ENCODE measurements around the gene KLRC4. TPM values are rescaled to one million over a fixed set of nuclear protein-coding genes. Genes with fewer than 3 reads are reported as not detected.
"Not testable (repeated sequence)": the region's sequence is repeated elsewhere in the genome, so short reads cannot be mapped to it uniquely, and the experiment has no call there.

The KLRC4 gene
- total RNA-seq, 1 experiment from 2014 or later, result not detected

DNA sequence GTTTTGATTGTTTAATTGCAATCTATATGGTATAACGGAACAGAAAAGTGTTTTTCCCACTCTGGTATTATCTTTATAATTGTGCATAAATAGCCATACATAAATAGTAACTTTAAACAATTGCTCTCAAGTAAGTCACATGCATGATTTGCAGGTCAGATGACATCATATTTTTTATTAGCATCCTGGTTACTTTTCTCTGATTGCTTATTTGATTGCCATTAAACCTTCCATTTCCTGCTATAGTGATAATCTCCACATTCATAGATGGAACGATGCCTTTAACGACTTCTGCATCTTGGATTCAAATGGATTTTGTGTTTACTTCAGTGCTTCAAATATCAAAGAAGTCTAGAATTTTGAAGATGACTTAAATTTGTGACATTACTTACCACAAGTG lies 16.3 kb downstream of the KLRC4 start:
- Histone ChIP-seq H3K9me2 (replicated peaks; ENCODE audit: low read length) (no peaks in the 10 kb centered on the region), H3K79me2 (ENCODE audit: low read length) (no peaks in the 10 kb centered on the region), H3F3A (ENCODE audit: low read length, unreplicated experiment) (no peaks in the 10 kb centered on the region), H3K4me2 (ENCODE audit: low read length) (no peak overlapping the region), H3K27me3 (ENCODE audit: low read length) (no peaks in the 10 kb centered on the region), H3K4me1 (ENCODE audit: insufficient read depth, low read length) (peaks cover 49% of the 10 kb centered on the region), H3K36me3 (ENCODE audit: low read depth, low read length) (no peaks in the 10 kb centered on the region), H3K9ac (ENCODE audit: low read length) (no peak overlapping the region), H3K9me3 (ENCODE audit: low read length) (no peaks in the 10 kb centered on the region), H3K27ac (ENCODE audit: low read length) (no peak overlapping the region), H4K20me1 (ENCODE audit: low read length) (no peaks in the 10 kb centered on the region), H3K4me3 (ENCODE audit: low read length) (no peak overlapping the region), H2AFZ (ENCODE audit: low read length) (no peak overlapping the region)
- POLR2A ChIA-PET (ENCODE audit: unreplicated experiment), result no interaction called here
- ATAC-seq (no peak), DNase-seq (no peak)
- no TSS peak for BruUV-seq (replicated peaks)
- TF ChIP-seq, protein P1, sequence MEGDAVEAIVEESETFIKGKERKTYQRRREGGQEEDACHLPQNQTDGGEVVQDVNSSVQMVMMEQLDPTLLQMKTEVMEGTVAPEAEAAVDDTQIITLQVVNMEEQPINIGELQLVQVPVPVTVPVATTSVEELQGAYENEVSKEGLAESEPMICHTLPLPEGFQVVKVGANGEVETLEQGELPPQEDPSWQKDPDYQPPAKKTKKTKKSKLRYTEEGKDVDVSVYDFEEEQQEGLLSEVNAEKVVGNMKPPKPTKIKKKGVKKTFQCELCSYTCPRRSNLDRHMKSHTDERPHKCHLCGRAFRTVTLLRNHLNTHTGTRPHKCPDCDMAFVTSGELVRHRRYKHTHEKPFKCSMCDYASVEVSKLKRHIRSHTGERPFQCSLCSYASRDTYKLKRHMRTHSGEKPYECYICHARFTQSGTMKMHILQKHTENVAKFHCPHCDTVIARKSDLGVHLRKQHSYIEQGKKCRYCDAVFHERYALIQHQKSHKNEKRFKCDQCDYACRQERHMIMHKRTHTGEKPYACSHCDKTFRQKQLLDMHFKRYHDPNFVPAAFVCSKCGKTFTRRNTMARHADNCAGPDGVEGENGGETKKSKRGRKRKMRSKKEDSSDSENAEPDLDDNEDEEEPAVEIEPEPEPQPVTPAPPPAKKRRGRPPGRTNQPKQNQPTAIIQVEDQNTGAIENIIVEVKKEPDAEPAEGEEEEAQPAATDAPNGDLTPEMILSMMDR (conservative IDR thresholded peaks at IDR 0.05; ENCODE audit: low read depth, low read length), result no peak
- TF ChIP-seq EZH2phosphoT487 (IDR thresholded peaks at IDR 0.05; ENCODE audit: borderline replicate concordance, low read length) (no peak), EZH2 (IDR thresholded peaks at IDR 0.05; ENCODE audit: low read length, unreplicated experiment) (no peak)
- CTCF ChIA-PET, result no interaction called here
- intact Hi-C loops (cut with micrococcal nuclease), result no loop called here

DNA sequence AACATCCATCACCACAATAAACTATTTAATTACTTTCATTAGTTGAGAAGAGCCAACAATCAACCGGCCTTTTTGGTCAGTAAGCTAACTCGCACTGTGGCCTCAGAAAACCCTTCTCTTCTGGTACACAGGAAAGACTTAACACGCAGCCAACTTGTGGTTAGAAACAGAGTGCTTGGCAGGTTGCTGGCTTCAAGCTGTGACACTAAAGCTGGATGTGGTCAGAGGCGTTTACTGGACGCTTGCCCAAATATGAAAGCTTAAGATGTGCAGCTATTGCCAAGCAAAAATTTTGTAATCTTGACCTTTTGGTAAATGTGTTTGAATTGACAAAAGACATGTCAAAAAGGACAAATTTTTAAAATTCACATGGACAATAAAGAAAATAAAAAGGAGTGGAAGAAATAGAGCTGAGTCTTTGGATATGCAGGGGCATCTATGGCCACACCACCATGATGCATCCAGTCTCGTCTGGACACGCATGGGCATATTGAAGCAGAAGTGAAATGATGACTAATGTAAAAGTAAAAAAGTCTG lies 17.1 kb downstream of the KLRC4 start:
- no peak overlapping the region for H3K9ac ChIP-seq (ENCODE audit: low read length)
- peak overlapping the region; percentile 63 for H3K4me2 ChIP-seq (ENCODE audit: low read length)
- H3K4me3 ChIP-seq (ENCODE audit: low read length), result no peak overlapping the region
- no peaks in the 10 kb centered on the region for H3K79me2 ChIP-seq (ENCODE audit: low read length)
- no TSS peak for BruUV-seq (replicated peaks)
- H2AFZ ChIP-seq (ENCODE audit: low read length), result no peak overlapping the region
- TF ChIP-seq, protein P1 (conservative IDR thresholded peaks at IDR 0.05; ENCODE audit: low read depth, low read length), result no peak
- TF ChIP-seq EZH2phosphoT487 (IDR thresholded peaks at IDR 0.05; ENCODE audit: borderline replicate concordance, low read length), result no peak
- no peak for TF ChIP-seq EZH2 (IDR thresholded peaks at IDR 0.05; ENCODE audit: low read length, unreplicated experiment)
- ATAC-seq (peak; percentile 44), DNase-seq (peak; percentile 85)
- H3K4me1 ChIP-seq (ENCODE audit: insufficient read depth, low read length), result peaks cover 45% of the 10 kb centered on the region
- POLR2A ChIA-PET (ENCODE audit: unreplicated experiment), result no interaction called here
- H3K9me3 ChIP-seq (ENCODE audit: low read length), result no peaks in the 10 kb centered on the region
- H3K9me2 ChIP-seq (replicated peaks; ENCODE audit: low read length), result no peaks in the 10 kb centered on the region
- CTCF ChIA-PET, result no interaction called here
- intact Hi-C loops (cut with micrococcal nuclease), result no loop called here
- H3K27me3 ChIP-seq (ENCODE audit: low read length), result no peaks in the 10 kb centered on the region
- H4K20me1 ChIP-seq (ENCODE audit: low read length), result no peaks in the 10 kb centered on the region
- H3K36me3 ChIP-seq (ENCODE audit: low read depth, low read length), result no peaks in the 10 kb centered on the region
- no peaks in the 10 kb centered on the region for H3F3A ChIP-seq (ENCODE audit: low read length, unreplicated experiment)
- peak overlapping the region; percentile 25; the same call in 1 of the 2 replicates for H3K27ac ChIP-seq (ENCODE audit: low read length)

DNA sequence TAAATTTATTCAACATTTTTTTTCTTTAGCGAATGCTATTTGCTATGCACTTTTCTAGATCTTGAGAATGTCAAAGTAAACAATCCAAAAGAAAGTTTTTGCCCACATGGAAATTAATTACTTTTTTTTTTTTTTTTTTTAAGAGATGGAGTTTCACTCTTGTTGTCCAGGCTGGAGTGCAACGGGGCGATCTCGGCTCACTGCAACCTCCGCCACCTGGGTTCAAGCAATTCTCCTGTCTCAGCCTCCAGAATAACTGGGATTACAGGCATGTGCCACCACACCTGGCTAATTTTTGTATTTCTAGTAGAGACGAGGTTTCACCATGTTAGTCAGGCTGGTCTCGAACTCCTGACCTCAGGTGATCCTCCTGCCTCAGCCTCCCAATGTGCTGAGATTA lies 18.6 kb downstream of the KLRC4 start:
- H3K9ac ChIP-seq (ENCODE audit: low read length); H3K4me3 ChIP-seq (ENCODE audit: low read length); H3K4me2 ChIP-seq (ENCODE audit: low read length); H3K9me3 ChIP-seq (ENCODE audit: low read length); H3K27ac ChIP-seq (ENCODE audit: low read length); CTCF ChIA-PET; H3K36me3 ChIP-seq (ENCODE audit: low read depth, low read length); H3F3A ChIP-seq (ENCODE audit: low read length, unreplicated experiment); POLR2A ChIA-PET (ENCODE audit: unreplicated experiment); ATAC-seq; H3K27me3 ChIP-seq (ENCODE audit: low read length); intact Hi-C loops (cut with micrococcal nuclease); BruUV-seq (replicated peaks); DNase-seq; H3K79me2 ChIP-seq (ENCODE audit: low read length); H2AFZ ChIP-seq (ENCODE audit: low read length); H3K9me2 ChIP-seq (replicated peaks; ENCODE audit: low read length); H4K20me1 ChIP-seq (ENCODE audit: low read length): not testable (repeated sequence)
- peaks cover 40% of the 10 kb centered on the region for H3K4me1 ChIP-seq (ENCODE audit: insufficient read depth, low read length)

Data from PC-3 (cell line).